NCI-H526 treated with DMSO at 0.1 percent for 48 hours (cell line): ENCODE data around the gene ATG5.

Experiments used
- DNase-seq: peaks from one replicate; lab custom pipeline; 2025; lab: John Stamatoyannopoulos, UW

Gene ATG5

DNA sequence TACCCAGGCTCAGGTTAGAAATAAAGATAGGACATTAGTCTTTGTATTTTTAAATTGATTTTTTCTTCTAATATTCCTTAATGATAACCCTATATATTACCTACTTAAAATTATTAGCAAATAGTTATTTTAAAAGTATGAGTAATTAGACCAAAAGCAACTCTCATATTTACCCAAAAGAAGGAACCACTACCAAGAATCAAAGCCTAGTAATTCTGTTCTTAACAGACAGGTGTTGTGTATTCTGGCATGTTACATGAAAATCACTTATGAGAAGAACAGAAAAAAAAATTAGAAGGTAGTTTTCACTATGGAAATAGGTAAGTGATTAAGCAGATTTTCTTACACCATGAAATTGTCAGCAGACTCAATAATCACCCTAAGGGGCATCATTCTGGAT, 105.1 kb downstream of the ATG5 start:
- DNase-seq, result no peak

DNA sequence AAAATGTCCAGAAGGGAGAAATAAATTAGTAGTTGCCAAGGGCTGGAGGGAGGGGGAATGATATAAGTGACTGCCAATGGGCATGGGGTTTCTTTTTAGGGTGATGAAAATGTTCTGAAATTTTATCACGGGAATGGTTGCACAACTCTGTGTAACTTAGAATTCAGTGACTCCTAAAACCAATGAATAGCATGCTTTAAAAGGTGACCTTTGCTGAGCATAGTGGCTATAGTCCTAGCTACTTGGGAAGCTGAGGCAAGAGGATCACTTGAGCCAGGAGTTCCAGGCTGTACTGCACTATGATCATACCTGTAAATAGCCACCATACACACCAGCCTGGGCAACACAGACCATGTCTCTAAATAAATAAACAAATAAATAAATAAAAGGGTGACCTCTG, 109.0 kb downstream of the ATG5 start:
- DNase-seq, result no peak

DNA sequence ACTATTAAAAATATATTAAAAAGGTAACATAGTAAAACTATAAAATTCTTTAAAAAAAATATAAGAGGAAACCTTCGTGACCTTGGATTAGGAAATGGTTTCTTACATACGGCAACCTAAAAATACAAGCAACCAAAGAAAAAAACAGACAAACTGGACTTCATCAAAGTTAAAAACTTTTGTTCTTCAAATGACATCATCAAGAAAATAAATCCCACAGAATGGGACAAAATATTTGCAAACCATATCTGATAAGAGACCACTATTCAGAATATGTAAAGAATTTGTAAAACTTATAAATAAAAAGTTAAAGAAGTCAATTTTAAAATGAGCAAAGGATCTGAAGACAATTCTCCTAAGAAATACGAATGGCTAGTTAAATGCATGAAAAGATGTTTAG, 110.0 kb downstream of the ATG5 start:
- no peak for DNase-seq

DNA sequence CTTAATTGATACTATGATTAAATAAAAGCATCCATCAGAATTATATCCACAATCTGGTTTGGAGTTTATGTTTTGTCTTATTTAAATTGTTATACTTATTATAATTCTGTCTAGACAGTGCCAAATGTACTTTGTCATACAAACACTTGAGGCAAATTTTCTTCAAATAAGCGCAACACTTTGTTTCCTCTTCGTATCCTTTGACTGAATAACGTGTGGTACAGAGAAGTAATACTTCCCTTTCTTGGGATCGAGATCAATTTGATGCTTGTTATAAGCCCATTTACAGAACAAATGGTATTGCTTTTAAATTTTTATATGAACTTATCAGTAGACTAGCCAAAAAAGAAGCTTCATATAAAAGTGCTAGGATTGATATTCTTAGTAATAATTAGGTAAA, 111.0 kb downstream of the ATG5 start:
- no peak for DNase-seq

DNA sequence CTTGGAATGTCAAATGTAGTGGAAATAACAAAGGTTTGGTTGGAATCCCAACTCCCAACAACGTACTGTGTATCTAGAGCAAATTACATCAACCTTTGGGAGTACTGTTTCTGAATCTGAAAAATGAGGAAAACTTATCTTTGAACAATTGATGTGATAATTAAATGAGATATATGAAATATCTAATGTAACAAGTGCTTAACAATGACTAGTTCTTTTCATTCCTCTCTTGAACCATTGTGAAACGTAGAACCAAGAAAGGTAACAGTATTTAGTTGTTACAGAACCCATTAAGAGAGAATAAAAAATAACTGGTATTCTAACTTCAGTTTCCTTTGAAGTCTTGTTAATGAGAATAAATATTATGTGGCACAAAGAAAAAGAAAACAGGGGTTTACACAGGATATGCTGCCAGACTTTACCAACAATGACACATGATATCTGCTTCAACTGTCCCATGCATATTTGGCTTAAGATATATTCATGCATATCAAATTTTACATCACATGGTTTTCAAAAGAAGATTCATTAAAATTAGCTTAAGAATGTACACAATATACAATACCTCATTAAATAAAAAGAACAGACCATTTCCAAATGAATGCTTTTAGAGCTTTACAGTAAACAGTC, 111.8 kb downstream of the ATG5 start:
- peak; percentile 26 for DNase-seq

DNA sequence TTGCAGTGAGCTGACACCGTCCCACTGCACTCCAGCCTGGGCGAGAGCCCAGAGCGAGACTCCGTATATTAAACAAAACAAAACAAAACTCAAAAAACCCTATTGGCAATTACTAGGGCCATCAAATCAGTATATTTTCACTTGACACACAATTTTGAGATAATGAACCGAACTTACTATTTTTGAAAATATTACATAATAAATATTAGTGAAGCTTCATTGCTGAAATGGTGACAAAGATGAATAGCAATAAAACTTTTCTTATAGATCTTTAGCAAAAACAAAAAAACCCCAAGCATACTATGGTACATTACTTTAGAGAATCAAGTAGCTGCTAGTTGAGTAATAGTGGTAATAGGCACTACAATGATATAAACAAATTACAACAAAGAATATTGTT, 113.0 kb downstream of the ATG5 start:
- no peak for DNase-seq

DNA sequence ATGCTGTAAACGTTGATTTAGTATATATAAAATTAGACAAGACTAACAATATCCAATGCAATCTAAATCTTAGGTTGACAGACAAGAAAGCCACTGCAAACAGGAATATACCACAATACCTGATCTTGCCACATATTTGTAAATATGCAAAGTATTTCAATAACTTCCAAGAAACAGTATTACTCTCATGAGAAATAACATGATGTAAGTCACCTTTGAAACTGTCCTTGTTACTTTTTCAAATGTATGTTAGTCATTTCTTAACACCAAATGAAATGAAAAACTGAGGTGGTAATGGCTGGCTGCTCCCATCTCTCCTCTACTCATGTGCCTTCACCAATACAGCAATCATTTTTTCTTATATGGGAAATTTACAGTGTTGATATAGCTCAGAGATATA, 118.7 kb downstream of the ATG5 start:
- DNase-seq, result no peak

DNA sequence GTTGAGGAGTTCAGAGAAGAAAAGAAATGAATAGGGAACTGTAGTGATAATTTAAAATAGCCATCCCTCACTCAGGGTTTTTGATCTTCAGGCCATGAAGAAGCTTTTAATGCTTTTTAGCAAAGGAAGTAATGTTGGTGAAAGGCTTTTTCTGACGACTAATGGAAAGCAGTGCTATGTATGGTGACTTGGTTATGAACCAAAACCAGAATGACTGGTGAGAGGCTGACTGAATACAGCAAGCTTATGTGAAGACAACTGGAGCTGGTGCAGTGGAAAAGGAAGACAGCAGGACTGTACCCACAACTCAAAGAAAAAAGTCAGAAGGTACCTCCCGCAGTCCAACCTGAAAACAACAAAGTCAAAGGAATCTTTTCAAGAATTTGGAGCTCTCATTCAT, 120.6 kb downstream of the ATG5 start:
- DNase-seq, result no peak

DNA sequence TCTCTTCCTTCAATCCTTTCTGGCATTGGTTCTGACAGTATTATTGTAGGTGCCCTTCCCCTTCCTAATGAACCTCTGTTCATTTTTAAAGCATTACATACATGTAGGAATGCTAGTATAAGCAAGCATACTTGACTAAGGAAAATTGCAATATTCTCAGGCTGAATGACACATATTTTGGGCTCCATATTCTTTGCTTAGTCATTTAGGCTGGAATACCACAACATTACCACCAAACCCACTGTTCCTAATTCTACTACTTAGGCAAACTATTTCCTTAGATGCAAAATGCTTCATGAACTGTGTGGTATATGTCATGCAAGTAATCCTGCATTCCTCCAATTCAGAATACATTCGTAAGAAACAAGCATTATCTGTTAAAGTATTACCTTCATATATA, 125.6 kb downstream of the ATG5 start:
- no peak for DNase-seq

DNA sequence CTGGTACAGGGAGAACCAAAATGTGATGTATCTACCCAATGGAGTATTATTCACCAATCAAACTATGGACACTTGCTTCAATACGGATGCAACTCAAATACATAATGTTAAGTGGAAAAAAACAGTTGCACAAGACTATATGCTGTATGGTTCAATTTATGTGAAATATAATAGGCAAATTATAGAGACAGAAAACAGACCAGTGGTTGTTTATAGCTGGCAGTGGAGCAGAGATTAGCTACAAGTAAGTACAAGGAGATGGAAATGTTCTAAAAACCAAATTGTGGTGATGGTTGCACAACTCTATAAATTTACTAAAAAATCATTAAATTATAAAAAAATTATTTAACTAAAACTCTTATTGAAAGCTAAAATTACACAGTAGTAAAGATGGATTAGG, 126.2 kb downstream of the ATG5 start:
- no peak for DNase-seq

DNA sequence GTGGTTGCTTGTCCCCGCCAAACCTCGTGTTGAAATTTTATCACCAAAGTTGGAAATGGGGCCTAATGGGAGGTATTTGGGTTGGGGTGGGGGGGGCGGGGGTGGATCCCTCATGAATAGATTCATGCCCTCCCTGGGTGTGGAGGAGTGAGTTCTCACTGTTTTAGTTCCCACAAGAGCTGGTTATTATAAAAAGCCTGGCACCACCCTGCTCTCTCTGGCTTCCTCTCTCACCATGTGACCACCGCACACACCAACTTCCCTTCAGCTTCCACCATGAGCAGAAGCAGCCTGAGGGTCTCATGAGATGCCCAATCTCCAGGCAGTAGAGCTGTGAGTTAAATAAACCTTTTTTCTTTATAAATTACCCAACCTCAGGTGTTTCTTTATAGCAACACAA, 128.1 kb downstream of the ATG5 start:
- DNase-seq, result no peak

DNA sequence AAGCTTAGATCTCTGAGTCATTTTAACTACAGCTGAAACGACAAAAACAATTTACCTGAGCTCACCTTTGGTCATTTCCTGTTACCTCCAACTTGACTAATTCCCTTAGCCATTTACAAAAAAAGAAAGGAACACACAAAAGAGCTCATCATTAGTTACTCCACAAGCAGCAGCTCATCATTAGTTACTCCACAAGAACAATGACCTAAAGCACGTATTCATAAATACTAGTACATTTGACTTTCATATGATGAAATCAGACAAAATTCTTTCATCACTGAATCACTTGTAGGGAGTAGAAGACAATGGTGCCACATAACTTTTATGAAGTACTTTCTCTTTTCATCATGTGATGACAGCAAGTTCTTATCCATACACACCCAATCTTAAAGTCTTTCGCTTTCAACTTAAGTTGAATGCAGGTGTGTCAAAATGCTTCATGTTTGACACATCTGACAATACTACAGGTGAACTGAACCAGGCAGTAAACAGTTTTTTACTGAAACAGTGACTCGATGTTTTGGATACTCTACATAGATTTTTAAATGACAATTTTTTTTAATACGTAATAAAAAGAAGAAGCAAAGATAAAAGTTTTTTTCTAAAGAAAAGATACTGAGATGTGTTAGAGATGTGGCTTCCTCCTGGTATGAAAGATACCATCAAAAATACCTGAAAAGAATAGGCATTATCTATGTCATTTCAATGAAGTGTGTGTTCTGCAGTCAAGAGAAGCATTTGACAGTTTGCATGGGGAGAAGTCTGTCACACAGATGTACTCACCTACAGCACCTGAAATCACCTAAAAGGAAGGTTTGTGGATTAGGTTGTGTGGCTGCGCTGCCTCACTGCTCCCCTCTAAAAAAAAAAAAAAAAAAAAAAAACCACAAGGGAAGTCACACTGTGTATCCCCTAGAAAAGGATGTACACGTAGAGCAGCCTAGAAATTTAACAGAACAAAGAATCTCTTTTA, 130.3 kb downstream of the ATG5 start:
- no peak for DNase-seq

DNA sequence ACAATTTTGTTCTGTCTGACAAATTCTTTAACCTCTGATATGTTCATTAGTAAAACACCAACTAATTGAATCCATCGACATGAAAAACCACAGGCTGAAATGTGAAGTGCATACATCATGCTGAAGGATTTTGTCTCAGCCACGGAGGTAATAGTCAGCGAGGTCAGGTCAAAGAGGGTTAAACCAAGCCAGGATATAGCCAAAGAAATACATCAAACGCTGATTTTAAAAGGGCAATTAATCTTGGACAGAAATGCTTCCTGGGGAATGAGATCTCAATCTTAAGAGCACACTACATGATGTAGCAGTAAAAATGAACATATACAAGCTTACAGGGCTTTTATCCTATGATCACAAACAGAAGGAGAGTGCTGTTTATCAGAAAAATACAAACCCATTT, 132.7 kb downstream of the ATG5 start:
- no peak for DNase-seq

DNA sequence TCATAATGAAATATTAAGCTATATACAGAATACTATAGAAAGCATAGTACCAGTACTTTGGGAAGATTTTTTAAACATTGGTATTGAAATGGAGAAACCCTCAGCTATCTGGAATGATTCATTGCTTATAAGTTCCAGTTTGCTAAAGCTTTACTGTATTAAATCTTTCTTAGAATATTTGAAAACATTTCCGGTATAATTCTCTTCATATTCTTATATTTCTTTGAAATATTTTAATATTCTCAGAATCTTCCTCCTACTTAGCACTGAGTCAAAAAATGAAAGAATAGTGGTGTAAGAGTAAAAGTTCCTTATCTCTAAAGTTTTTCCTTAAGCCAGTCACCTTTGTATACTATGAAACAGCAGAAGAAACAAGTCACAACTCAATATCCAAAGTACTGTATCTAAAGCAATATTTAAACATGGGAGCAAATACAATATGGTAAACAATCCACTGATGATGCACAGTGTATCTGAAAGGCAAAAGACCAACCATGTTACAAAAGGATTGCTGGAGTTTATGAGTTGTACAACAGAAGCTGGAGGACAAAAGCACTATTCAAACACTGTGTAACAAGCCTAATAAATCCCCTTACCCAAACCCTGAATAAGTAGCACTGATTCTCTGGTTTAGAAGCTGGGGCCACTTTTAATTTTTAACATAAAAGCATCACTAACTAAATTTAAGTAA, 137.3 kb downstream of the ATG5 start:
- DNase-seq, result no peak

DNA sequence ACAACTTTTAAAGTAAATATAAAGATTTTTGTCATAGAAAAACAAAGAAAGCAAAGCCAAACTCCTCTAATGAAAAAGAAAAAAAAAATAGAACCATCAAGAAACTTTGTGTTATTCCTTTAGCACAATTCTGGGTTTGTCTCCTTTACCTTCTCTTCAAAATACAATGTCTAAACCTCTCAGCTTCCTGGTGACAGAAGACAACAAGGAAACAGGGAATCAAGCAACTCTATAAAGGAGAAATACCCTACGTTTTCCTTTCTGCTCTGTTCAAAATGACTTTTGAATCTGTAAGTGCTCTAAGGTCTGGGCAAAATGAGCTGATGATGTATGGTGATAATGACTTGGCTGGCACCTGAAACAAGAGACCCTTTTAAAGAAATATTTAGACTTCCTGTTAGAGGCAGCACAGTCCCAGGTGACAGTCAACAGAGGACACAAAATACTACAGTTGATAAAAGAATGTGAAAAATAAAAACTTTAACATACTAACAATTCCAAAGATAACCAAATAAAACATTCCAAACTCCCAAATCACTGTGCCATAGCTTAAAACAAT, 138.1 kb downstream of the ATG5 start:
- no peak for DNase-seq

DNA sequence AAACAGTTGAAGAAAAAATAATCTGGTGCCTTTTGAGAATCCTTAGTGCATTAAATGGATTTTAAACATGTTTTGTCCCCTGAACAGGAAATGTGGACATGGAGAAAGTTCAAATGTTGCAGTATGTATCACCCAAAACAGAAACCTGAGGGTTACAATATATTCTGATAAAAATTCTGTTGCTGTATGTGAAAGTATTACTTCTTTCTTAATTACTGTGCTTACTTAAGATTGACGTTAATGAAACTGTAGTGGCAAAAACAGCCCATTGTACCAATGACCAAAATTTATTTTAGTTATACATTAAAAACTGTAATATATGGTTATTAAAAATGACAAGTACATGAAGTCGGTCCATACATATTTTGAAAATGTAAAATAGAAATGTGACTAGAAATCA, 138.8 kb downstream of the ATG5 start:
- DNase-seq, result no peak

DNA sequence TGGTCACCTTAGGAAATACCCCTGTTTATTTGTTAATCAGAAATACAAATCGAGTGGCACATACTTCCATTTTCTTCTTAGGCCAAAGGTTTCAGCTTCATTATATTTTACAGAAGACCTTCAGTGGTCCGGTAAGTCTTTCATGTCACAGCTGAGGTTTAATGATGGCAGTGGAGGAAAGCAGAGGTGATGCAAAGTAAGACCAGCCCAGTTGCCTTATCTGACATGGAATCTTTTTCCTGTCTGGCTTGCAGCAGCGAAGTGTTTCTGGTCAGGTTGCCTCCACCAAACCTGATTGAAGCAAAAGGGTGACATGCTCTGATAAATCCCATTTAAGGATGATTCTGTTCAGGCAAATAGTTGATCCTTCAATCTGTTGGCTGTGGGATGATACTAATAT, 139.4 kb downstream of the ATG5 start:
- DNase-seq, result no peak

DNA sequence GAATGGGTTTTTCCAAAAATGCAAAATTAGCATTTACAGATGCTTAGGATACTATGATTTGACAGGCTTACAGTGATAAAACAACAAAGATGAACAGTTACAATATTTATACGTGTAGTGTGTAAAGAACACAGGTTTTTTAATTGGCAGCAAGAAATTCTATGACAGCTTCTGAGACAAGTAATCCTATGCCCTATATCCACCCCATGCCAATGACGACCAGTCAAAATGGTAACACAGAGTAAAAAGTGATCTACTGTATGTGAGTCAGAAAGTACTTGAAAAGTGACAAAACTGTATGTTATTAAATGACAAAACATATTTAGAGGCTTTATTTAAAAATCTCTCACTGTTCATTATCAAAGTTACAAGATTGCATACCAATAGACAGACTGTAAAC, 139.9 kb downstream of the ATG5 start:
- DNase-seq, result no peak

DNA sequence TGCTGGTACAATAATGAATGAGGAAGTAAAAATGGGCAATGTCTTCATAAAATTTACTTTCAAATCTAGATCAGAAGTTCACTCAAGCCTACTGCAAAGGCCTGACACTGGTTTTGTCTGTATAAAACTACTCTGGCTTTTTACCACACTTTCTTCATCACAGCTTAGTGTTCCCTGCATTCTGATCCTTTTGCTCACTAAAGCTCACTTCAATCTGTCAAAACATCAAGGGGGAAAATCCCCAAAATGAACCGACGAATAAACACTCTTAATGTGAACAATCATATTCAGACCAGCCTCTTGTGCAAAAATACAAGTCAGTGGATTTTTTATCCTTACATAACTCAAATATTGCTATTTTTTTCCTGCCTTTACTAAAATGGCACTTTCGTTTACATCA, 140.9 kb downstream of the ATG5 start:
- no peak for DNase-seq

DNA sequence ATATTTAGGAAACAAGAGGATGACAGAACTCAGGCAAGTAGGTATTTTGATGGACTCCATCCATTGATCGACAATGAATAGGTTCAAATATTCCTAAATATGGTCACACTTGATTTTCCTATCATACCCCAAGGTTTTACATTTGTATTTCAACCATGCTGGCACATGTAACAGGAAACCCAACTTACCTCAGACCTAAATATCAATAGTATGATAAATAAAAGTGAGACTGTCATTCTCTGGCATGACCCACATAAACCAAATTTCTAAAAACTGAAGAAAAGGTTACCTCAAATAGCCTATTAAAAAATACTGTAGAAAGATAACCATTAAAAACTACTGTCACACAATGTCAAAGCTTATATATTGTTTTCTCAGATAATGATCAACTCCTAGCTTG, 142.1 kb downstream of the ATG5 start:
- no peak for DNase-seq

DNA sequence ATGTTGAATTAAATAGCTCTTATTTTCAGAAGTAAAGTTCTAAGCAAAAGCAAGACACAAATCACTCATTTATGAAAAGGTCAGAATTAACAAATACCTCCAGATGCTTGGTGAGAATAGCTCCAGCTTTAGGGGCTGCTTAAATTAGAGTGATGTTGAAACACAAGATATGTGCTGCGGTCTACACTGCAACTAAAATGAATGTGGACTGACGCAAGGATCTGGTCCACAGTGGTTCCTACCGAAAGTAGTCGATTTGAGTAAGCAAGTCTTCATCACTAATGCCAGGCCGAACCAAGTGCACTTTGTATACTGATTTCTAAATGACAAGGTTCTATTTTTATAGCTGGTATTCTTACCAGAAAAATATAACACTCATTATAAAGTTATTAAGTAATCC, 143.1 kb downstream of the ATG5 start:
- no peak for DNase-seq

DNA sequence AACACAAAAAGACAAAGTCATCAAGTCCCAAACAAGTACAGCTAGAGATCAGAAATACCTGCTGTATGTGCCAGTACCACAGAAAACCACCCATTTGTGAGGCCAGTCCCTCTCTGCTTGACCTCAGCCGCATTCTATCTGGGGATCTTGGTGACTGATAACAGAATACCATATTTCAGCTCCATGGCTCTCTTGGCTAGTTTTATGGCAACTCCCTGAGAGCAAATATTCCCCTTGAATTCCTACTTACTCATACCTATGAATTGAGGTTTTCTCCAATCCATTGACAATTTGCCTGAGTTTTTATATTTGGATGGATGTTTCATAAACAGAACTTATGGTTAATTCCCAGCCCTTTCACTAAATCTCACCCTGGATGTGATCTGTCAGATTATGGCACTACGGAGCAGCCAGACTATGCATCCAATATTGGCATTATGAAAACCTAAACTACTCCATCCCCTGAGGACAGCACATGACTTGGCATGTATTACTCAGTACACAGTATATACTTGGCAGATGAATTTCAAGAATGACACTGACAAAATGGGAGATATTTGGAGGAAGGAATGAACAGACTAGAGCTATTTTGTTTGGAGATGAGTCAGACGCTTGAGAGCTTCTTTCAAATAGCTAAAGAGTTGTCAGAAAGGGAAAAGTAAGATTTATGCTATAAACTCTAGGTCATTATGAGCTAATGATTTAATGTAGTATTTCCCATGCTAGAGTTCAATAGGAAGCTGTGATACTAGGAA, 143.7 kb downstream of the ATG5 start:
- no peak for DNase-seq
